NCI-H526 treated with DMSO at 0.1 percent for 48 hours (cell line): ENCODE data around the gene VRTN.
"Not testable (repeated sequence)": the region's sequence is repeated elsewhere in the genome, so short reads cannot be mapped to it uniquely, and the experiment has no call there.

Experiments used
- DNase-seq: peaks from one replicate; lab custom pipeline; 2025; lab: John Stamatoyannopoulos, UW

The VRTN gene

DNA sequence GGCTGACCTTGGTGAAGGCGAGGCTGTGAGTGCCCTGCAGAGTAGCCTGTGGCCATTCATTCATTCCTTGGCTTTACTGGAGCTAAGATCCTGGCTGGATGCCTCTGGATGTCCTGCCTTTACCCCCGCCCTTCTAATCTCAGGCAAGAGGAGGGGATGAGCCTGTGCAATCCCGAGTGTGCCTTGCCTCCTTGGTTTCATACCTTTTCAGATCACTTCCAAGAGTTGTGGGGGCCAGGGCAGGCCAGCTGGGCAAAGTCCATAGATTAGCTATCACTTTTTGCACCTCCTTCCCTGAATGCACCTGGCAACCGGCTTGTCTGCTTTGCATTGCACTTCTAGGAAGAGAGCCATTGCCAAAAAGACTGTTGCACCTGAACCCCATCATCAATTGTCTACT is 1.5 kb downstream of the VRTN start:
- DNase-seq, result peak; percentile 19

GRCh38 chr14:74350211-74350927 is 2.1 kb downstream of the VRTN start:
- DNase-seq, result no peak

DNA sequence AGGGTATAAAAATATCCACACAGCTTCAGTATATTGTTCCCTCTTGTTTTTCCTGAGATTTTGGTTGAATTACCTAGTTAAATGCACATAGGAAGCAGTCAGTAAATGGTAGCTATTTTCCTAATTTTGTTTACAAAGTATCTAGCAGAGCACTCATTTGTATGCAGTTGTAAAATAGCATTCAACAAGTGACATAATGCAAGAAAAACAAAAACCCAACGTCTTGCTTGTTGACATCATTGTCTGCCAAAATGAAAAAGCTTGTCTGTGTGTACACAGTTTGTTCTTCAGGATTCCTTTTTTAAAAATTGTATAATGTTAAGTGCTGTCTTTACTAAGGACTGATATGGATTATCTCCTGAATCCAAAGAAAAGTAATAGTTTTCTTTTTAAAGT is 2.7 kb downstream of the VRTN start:
- no peak for DNase-seq

- no peak for DNase-seq
Measured at GRCh38 chr14:74356892-74357575, 8.8 kb downstream of the VRTN start.

DNA sequence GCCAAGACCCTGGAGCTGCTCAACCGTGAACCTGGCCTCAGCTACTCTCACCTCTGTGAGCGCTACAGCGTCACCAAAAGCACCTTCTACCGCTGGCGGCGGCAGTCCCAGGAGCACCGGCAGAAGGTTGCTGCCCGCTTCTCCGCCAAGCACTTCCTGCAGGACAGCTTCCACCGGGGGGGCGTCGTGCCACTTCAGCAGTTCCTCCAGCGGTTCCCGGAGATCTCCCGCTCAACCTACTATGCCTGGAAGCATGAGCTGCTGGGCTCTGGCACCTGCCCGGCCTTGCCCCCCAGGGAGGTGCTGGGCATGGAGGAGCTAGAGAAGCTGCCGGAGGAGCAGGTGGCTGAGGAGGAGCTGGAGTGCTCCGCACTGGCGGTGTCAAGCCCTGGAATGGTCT is 9.3 kb downstream of the VRTN start:
- DNase-seq, result no peak

GRCh38 chr14:74358176-74358829 is 10.0 kb downstream of the VRTN start:
- no peak for DNase-seq

DNA sequence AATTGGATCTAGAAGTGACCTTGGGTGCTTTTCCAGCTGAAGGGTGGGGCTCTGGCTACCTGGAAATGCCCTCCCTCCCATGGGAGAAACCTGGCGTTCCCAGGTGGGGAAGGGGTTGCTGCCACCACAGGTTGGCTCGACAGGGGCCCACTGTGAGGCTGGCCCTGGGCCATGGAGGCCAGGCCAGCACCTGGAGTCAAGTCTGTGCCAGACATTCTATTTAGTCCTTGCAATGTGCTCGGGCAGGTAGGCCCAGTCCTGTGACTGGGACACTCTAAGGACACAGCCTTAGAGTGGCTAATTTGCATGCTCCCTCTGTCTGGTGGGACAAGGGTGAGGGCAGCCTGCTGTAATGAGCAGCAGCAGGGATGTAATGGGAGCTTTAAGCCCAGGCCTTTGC is 11.9 kb downstream of the VRTN start:
- DNase-seq, result no peak

DNA sequence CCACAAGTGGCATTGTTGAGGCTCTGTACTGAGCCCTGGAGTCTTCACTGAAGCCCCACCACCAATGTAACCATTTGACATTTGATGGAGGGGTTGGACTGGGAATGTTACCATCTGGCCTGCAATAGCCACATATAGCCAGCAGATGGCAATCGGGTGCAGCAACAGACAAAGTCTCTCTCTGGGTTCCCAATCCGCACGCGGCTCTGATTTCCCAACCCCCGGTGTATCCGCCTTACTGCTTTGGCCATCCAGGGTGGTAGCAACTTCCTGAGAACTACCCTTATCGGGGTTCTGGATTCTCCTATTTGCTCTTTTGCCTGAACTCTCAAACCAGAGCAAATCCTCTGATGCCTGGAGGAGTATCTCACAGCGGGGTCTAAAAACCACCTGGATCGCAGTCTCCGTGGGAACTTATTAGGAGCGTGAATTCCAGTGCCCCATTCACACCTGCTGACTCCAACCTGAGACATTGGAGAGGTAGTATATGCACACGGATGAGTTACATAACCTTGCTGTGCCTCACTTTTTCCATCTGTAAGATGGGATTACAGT is 14.2 kb downstream of the VRTN start:
- DNase-seq, result peak; percentile 44

GRCh38 chr14:74364271-74364880 is 16.1 kb downstream of the VRTN start:
- DNase-seq, result no peak

DNA sequence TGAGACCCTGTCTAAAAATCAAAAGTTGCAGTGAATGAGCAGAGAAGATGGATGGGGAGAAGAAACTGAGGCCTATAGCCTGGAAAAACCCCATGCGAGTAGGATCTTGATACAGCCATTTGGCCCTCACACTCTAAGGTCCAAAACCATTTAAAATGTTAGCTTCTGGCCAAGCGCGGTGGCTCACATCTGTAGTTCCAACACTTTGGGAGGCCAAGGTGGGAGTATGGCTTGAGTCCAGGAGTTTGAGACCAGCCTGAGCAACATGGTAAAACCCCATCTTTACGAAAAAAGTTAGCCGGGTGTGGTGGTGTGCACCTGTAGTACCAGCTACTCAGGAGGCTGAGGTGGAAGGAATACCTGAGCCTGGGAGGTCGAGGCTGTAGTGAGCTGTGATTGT is 19.8 kb downstream of the VRTN start:
- DNase-seq, result no peak

DNA sequence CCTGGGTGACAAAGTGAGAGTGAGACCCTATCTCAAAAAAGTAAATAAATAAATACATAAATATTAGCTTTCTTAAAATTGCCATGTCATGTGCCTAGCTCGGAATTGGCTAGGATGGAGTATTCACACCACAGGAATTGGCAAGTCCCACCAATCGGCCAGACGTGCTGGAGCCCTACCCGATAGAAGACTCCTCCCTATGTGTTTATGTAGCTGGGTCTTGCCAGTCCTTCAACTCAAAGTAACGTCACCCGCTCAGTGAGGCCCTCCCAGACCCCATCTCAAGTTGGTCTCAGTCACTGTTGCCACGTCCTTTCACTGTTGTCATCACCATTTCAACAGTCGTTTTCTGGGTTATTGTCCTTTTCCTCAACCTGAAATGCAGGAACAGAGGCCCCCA is 20.2 kb downstream of the VRTN start:
- no peak for DNase-seq

GRCh38 chr14:74377976-74378690 is 29.9 kb downstream of the VRTN start:
- no peak for DNase-seq

- DNase-seq, result no peak
Measured at GRCh38 chr14:74380172-74380571, 31.9 kb downstream of the VRTN start.

DNA sequence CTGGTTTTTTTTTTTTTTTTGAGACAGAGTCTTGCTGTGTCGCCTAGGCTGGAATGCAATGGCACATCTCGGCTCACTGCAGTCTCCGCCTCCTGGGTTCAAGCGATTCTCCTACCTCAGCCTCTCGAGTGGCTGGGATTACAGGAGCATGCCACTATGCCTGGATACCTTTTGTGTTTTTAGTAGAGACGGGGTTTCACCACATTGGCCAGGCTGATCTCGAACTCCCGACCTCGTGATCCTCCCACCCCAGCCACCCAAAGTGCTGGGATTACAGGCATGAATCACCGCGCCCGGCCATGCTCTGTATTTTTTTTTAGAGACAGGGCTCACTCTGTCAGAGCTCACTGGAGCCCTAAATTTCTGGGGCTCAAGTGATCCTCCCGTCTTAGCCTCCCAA is 32.6 kb downstream of the VRTN start:
- no peak for DNase-seq

DNA sequence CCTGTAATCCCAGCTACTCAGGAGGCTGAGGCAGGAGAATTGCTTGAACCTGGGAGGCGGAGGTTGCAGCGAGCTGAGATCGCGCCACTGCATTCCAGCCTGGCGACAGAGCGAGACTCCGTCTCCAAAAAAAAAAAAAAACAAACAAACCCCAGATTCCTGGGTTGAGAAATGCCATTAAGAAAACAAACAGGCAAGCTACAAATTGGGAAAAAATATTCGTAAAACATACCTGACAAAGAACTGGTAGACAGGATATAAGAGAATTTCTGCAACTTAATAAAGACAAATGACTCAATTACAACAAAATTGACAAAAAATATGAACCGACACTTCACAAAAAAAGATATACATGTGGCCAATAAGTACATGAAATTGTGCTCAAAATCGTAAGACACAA is 33.3 kb downstream of the VRTN start:
- DNase-seq, result not testable (repeated sequence)

GRCh38 chr14:74382231-74382630 is 34.0 kb downstream of the VRTN start:
- no peak for DNase-seq

GRCh38 chr14:74389980-74390379 is 41.7 kb downstream of the VRTN start:
- DNase-seq, result no peak

DNA sequence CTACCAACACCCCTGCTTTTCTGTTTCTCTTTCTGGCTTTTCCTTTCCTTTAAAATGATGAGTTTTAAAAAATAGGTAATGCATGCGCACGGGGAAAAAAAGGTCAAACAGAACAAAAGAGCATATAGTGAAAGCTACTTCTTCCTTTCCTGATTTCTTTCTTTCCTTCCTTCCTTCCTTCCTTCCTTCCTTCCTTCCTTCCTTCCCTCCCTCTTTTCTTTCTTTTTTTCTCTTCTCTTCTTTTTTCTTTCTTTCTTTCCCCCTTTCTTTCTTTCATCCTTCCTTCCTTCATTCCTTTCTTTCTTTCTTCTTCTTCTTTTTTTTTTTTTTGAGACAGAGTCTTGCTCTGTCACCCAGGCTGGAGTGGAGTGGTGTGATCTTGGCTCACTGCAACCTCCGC is 42.2 kb downstream of the VRTN start:
- not testable (repeated sequence) for DNase-seq

GRCh38 chr14:74391479-74391878 is 43.2 kb downstream of the VRTN start:
- DNase-seq, result no peak

GRCh38 chr14:74392616-74393570 is 44.6 kb downstream of the VRTN start:
- DNase-seq, result peak; percentile 48

GRCh38 chr14:74394549-74394948 is 46.3 kb downstream of the VRTN start:
- no peak for DNase-seq
